Stimulated activated CD8-positive, alpha-beta memory T cell treated with anti-CD3 and anti-CD28 coated beads, Interleukin-4, amount 100 ng/mL, for 1 hour (primary cell): Measurements from ENCODE around the gene PTPRG.

ENCODE experiments used
- DNase-seq, 2 donors: peaks; one replicate each; pipeline ENCODE4 v3.0.0-alpha.2; 2020; ENCODE audit warnings: low read depth in 2 of 2, low spot score in 1 of 2

The PTPRG gene

DNA sequence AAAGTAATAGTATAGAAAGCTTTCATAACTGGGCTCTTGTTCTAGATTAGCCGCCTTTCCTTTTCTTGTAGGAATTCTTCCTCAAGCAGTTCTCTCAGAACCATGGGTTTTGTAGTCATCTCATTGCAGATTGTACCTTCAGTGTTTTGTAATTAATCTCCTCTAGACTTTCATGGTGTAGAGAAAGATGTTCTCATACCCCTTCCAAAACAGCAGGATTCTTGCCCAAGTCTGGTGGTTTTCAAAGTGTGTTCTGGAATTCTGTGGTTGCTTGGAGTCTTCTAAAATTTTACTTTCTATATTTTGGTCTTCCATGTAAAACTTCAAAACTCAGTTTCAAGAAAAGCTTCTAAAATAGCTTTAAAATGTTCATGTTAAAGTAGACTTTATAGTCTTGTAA, 293.8 kb downstream of the PTPRG start:
- no peak for DNase-seq

DNA sequence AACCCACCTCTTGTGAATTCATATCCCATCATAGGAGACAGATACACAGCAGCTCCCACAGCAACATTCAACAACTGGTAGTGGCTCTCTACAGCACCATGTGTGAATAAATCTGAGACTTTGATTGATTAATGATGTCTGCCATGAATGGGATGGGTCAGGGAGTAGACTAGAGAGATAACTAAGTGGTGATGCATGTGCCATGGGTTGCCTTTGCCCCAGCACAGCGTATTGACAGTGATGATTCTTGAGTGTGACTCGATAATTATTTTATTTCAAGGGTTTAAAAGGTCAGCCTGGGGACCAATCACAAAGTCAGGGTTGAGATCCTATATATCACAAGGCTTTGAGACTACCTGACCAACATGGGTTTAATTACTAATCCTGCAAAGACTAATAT, 295.9 kb downstream of the PTPRG start:
- no peak for DNase-seq

DNA sequence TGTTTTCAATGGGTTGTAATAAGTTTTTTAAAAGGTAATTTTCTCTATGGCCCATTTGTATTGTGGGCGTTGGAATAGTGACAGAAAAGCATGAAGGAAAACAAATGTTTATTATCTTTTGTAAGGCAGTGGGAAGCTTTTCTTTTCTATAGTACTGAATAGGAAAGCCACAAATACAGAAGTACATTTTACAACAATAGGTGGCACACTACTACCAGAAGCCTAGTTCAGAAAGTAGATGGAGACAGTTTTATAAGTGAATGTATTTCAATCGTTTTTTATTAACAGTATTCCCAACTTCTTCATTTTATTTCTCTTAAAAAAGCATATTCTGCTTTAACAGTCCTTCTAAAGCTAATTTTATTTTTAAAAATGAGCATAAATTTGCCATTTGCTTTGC, 296.7 kb downstream of the PTPRG start:
- DNase-seq, result no peak

DNA sequence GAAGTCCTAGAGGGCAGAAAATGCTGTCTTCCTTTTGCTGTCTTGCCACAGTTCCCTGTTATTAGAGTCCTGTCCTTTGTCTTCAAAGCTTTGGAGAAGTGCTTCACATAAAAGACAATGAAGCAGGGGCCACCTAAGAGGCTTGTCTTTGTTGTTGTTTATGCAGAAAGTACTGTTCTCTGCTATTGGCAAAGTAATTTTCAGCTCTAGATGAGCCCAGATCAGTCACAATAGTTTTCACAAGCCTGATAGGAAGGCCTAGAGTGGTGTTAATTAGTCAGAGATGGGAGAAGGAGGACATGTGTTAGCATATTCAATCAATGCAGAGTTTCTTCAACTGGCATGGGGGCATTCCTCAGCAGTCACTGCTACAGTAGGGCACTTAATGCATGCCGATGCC, 300.0 kb downstream of the PTPRG start:
- no peak for DNase-seq

DNA sequence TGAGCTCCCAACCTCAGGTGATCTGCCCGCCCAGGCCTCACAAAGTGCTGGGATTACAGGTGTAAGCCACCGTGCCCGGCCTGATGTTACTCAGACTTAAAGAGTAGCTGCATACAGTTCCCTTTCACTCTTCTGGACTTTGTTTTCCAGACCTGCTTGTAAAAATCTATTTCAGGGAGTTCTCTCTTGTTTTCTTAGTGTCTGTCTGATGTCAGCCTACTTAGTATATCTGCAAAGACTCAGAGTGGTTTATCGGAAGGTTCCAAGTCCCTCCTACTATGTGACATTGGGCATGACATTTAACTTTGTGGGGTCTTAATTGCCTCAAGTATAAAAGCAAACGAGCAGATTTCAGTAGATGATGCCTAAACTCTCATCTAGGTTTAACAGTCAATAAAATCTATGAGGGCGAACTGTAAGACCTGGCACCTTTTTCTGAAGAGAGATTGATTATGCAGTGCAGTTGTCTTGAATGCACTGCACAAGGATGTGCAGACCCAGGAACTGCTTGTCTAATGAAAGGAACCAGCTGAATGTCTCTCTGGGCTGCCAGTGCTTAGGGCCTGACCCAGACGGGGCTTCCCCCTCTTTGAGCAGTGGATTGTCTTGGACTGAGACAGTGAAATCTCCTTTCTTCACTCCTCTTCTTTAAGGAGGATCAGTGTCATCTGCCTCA, 301.4 kb downstream of the PTPRG start:
- no peak for DNase-seq

DNA sequence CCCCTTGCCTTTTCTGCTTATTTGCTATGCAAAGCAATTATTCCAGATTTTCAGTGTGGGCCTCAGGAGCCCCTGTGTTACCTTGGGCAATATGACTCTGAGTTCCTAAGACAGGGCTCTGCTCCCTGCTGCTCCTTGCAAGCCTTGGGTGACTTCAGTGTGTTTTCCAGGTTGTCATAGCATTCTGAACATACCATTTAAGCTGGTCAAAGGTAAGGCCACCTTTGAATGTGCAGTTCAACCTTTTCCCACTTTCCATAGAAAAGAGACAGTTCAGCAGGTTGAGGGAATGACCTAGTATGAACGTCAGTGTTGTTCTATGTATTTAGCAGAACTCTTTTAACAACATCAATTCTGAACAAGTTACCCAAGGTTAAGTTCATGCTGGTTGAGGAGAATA, 302.2 kb downstream of the PTPRG start:
- DNase-seq, result no peak

DNA sequence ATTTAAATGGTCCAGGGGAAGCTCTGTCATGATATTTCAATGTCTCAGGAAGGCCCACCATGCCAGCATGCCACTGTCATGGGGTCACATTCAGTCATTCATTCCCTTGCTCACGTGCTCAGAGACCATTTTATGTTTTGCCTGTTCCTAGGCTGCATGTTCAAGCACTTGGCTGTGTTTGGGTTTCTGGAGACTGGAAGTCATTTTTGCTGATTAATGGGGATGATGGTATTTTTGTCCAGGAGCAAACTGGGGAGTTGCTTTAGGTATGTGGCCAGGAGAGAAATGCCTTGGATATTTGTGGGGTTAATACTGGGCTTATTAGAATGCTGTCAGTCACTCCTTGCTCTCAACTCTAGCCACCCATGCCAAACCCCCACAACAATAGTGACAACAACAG, 303.5 kb downstream of the PTPRG start:
- no peak for DNase-seq

DNA sequence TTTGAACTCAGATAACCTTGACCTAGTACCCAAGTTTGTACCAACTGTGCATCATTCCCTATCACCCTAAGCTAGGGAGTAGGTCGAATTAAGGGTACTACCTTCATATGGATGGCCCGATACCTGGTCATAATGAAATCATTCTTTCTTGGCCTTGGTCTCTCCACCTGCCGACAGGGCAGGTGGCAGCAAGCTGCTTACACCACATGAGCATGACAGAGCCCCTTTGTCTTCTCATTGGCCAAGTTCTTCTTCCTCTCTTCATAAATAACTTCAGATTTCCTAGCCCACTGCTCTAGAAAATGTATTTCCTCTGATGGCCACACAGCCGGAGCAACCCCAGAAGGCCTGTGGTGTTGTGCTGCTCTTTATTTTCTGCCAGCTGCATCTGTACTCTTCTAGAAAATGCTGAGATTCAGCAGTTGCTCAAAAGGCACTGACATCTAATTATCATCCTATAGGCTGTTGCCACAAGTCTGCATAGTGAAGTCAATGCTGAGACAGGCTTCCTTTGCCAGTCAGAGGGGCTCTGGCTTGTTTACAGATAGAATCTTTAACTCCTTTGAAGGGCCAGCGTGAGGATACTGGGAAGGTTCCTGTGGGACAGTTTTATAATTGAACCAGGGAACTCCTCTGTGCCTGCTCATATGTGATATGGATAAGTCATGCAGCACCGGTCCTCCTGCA, 304.2 kb downstream of the PTPRG start:
- no peak for DNase-seq

DNA sequence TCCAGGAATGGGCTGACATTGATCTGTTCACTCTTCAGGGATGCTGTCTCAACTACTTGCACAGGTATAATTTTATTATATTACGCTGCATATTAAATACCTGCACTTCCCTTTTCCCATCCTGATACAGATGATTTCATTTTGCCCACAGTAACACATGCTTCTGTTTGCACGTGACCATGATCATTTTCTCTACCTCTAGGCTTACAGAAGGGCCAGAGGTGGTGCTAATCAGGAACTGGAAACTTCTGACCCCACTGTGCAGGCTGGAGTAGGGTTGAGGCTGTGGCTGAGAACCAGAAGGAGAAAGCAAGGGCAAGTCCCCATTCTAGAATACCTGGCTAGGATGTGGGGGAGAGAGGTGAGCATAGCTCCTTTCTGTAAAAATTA, 304.8 kb downstream of the PTPRG start:
- no peak for DNase-seq

DNA sequence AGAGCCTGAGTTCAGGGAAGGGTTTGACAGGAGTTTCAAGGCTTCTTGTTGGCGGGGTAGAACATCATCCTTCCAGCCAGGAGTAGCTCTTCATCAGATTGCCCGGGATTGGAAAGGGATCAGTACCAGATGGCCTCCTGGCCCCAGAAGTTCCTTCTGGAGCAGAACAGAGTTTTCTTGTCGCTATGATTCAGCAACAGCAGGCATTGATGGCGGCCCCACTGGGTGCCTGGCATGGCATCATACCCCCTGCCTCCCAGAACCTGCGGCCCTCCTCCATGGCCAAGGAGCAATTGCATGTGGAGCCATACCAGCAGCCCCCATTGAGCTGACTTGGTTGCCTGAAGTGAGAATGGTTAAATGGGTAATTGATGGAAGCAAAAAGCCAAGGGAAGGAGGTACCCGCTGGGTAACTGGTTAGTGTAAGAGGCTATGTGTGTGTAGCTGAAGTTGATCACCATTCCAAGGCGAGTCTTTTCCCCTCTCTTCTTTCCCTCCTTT, 305.6 kb downstream of the PTPRG start:
- DNase-seq, result no peak

DNA sequence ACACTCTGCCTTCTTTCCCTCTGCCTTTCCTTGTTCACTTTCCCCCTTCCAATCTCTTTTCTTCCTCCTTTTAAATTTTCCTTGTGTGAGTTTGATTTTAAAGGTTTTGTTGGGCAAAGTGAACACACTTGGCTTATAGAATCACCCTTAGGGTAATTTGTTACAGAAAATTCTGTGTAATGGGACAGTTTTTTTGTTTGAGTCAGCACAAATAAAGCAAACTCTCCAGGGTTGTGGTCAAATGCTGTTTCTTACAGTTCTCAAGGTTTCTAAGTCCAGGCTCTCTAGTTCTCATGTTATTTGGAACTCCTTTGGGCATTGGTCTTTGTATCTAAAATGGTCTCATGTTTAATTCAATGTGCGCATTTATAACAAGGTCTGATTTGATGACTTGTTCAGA, 307.1 kb downstream of the PTPRG start:
- DNase-seq, result no peak

DNA sequence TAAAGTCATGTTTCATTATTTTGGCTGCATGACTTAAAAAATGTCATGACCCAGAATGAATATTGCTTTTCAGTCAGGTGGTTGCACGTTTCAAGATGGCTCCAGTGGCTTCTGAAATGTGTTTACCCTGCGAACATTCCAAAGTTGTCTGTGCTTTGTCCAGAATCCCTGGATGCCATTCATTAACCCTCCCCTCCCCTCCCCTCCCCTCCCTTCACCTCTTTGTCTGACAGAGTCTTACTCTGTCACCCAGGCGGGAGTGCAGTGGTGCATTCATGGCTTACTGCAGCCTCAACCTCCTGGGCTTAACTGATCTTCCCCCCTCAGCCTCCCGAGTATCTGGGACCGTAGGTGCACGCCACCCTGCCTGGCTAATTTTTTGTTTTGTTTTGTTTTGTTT, 308.0 kb downstream of the PTPRG start:
- DNase-seq, result no peak

DNA sequence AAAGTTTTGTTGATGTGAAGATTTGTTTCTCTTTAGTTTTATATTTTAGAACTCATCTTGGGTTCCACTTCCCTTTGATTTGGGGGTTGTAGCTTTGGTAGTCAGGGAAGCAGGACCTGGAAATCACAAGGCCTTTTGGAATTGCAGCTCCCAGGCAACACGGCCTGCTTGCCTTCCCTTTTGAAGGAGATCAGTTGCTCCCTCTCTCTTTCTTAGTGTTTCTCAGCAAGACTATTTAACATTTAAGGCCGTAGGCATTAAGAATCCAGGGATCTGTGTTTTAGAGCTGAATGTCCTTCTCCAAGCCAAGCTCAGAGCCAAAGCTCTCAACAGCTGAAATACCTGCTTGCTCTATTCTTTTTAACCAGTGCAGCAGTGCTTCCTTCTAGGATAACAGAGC, 310.3 kb downstream of the PTPRG start:
- no peak for DNase-seq

DNA sequence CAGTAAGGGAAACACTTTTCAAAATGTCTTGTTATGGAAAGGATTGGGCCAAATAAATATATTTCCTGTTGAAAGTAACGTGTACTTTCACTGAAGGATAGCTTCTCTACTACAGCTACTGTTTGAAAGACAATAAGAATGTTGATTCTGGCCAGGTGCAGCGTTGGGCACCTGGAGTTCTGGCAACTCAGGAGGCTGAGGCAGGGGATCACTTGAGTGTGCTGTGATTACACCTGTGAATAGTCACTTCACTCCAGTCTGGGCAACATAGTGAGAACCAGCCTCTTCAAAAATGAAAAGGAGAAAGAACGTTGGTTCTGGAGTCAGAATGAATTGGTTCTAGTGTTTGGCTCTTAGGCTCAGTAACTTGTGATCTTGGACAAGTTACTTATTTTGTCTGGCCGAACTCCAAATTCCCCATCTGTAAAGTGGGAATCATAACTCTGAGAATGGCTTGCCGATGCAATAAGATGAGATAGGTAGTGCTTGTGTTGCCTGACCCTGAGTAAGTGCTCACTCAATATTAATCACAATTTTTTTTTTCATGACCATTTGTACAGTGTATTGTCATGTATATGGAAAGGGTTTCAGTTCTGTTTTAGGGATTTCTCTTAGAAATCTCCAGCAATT, 310.8 kb downstream of the PTPRG start:
- no peak for DNase-seq

DNA sequence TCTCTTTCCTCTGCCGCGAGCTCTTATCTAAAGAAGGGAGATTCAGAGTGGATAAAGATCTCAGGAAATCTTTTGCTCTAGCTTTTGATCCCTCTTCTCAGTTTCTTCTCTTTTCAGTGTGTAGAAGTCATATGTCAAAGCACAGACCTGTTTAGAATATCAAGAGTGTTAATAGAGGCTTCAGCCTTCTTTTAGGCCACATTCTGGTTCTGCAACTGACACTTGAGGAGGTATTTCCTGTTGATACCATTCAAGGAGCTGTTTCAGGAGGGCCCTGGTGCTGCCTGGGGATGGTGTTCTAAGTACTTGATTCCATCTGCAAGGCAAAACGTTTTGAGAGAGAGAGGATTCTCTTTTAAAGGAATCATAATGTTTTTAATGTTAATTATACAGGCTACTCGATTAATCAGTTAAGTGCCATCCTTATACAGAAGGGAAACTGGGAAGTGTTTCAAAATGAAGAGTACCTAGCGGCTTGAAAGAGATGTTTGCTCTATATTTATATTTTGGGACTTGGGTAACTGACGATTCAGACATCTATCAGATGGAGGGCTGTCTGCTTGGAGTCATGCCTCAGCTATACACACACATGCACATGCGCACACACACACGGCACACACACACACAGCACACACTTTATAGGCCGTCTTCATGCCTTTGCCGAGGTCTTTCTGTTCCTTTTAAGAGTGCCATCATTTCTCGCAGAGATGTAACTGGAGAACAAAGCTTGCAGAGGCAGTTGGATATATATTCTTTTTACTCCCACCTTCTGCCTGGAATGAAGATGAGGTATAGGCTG, 313.9 kb downstream of the PTPRG start:
- no peak for DNase-seq

DNA sequence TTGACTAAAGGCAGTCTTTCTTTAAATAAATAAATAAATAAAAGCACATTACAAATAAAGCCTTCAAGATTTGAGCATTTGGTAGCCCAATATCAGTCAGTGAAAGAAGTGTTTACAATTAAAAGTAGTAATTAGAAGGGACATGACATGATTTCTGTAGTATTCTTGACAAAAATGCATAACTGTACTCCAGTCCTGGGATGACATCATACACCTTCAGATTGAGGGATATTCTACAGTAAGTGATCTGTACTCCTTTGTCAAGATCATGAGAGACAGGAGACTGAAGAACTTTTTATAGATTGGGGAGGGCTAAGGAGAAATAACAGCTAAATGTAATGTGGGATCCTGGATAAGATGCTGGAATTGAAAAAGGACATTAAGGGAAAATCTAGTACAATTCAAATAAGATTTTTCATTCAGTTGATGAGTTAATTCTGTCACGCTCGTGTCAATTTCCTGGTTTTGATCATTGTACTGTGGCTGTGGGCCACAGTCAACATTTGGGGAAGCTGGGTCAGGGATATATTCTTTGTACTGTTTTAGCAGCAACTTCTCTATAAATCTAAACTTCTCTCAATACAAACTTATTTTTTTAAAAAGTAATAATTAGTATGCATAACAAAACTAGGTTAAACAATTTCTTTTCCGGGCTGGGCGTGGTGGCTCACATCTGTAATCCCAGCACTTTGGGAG, 314.8 kb downstream of the PTPRG start:
- no peak for DNase-seq

DNA sequence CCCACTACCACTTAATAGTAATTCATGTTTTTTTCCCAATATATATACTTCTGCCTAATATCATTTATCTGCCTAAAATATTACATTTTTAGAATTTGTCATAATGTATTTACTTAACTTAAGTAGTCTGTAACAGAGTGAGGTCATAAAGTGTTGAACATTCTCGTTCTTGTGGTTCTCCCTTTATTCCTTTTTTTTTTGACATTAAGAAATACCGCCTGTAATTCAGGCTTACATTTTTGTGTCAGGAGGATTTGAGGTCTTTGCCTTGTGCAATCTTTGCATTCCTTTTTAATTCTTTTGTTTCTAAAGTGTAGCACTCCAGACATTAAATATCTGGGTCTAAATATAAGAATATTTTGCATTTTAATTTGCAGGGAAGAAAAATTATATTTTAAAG, 315.4 kb downstream of the PTPRG start:
- DNase-seq, result no peak

DNA sequence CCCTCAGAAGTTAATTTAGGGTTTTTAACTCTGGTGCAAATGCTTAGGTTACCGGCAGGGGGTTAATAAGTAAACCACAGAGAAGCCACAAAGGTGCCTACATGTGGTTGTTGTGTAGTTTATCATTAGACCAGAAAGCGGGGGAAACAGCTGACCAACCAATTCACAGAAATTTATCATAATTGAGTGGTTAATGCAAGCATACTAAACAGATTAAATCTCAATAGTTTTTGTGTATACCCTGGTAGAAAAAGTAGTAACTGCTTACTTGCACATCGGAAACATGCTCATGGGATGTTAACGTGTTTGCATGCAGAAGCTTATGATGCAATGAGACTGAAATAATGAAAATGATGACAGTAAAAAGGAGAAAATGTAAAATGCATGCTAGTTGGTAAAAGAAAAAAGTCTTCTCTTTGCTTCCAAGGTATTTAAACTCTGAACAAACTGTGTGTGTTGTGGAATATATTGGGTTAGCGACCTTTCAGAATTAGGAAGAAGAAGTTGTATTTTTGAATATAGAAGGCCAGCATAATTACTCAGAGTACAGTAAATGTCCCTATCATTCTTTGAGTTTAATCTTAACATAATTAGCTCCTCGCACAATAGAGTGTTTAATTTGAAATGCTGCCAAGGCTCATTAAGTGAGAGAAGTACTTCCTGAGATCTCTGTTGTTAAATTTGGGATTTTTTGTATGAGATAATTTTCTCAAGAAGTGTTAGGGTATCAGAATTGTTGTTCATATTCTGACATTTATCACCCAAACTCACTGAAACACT, 316.2 kb downstream of the PTPRG start:
- DNase-seq, result no peak

DNA sequence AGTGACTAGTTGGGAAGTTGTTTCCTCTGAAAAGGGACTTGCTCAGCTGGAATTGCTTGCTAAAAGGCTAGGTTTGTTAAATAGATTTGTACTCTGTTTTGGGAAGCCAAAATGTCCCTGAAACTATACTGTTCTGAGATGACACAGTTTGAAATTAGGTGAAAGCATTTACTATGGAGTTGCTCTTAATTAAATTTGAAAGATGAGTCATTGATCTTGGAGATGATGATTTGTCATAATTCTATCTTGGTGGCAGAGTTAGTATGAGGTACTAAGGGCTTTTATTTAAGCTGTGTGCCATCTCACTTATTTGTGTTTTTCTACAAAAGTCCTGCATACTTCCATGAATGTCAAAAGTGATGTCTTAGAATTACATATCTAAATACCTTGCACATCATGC, 320.9 kb downstream of the PTPRG start:
- no peak for DNase-seq

DNA sequence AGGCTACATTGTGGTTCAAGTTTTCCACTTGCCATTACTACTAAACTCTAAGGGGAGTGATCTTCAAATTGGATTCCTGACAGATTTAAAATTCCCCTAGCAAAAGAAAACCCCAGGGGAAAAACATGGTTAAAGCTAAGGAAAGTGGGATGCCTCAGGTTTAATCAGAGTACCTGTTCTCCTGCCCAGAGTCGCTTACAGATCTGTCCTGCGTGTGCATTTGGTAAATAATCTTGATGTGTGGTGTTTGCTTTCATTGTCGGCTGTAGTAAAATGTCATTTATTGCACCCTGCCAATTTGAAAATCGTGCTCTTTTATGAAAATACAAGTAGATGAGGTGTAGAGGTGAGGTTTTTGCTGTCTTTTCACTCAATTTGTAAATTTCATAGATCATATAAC, 323.4 kb downstream of the PTPRG start:
- no peak for DNase-seq
